NB4 (cell line): ENCODE results near the gene KIF17.

Source experiments
- CTCF ChIP-seq: IDR thresholded peaks from one replicate; pipeline ENCODE4 v1.5.1; 2012; ENCODE audit warnings: low read depth, low read length
- MAX ChIP-seq: IDR thresholded peaks from 2 replicates; pipeline ENCODE4 v1.6.1; 2011; ENCODE audit warnings: low read depth, low read length
- POLR2A ChIP-seq: IDR thresholded peaks from 2 replicates; pipeline ENCODE4 v1.6.1; 2011; ENCODE audit warnings: mild to moderate bottlenecking; ENCODE audit not compliant: insufficient read length; ENCODE audit errors: extremely low read depth

- TF ChIP-seq POLR2A (no peak), CTCF (no peak), MAX (no peak)
These were observed 73.4 kb downstream of the KIF17 start for GRCh38 chr1:20644416-20644815.
